T-helper 9 cell (primary cell): ENCODE measurements around the gene MAPRE3.

Experiments
- DNase-seq: peaks from one replicate; pipeline ENCODE4 v3.0.0-alpha.2; 2020

Gene MAPRE3

DNA sequence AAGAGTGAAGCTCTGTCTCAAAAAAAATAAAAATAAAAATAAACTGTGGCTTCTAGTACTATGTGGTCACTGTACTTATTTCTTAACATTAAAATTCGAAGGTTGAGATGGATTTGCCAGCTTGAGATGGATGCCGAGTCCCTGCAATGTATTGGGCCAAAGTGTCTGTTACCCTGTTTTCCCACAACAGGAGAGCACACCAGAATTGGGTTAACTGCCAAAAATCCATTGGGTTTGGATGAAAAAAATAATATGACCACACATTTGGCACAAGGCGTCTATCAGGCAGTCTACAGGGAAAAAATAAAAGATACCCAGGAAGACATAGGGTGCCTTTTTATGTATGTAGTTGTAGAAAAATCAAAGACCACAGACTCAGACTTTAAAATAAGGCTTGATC is 19.2 kb upstream of the MAPRE3 start:
- no peak for DNase-seq

DNA sequence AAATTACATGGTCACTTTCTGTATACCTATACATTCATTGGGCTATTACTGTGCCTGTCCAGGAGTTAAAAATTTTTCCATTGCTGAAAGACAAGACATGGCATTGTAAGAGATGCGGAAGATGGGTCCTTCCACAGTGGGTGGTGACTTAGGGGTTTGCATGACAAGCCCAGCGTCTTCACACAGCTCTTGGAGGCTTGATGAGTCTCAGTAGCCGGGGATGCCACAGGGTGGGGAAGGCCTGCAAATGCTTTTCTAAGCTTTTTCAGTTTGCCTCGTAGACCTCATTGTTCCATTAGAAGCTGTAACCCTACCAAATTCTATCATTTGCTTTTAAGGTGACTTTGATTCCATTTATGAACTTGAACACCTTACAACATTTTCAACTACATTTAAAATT is 18.1 kb upstream of the MAPRE3 start:
- no peak for DNase-seq

DNA sequence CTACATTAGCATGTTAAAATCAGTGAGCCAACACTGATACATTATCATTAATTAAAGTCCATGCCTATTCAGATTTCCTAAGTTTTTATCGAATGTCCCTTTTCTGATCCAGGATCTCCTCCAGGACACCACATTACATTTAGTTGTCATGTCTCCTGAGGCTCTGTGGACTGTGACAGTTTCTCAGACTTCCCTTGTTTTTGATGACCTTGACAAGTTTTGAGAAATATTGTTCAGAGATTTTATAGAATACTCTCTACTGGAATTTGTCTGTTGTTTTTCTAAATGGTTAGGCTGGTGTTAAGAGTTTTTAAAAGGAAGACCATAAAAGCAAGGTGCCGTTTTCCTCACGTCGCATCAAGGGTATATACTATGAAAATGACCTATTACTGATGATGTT is 16.3 kb upstream of the MAPRE3 start:
- DNase-seq, result no peak

DNA sequence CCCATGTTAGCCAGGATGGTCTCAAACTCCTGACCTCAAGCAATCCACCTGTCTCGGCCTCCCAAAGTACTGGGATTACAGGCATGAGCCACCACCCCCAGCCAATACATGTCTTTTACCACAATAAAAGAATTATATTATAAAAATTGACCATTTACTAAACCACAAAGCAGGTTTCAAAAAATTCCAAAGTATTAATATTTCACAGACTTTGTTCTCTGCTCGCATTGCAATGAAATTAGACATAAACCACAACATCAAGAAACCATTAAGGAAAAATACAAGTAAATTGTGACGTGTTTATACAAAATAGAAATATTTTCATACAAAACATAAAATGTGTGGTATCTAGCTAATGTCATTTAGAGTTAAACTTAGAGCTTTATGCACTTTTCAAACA is 13.4 kb upstream of the MAPRE3 start:
- DNase-seq, result no peak

DNA sequence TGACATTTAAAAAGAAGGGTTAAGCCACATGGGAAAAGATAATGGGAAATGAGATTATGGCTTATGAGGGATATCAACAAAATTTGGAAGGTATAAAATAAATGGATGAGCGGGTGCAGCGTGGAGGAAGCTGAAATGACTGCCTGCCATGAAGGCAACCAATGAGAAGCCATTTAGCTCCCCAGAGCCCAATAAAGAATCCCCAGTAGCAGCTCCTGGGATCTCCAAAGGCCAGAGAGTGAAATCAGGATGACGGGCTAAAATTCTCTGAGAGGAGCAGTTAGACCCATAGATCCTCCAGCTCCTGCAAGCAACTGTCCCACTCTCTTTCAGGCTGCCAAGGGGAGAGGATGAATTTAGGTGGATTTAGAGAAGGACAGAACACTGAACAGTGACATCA is 12.9 kb upstream of the MAPRE3 start:
- no peak for DNase-seq

DNA sequence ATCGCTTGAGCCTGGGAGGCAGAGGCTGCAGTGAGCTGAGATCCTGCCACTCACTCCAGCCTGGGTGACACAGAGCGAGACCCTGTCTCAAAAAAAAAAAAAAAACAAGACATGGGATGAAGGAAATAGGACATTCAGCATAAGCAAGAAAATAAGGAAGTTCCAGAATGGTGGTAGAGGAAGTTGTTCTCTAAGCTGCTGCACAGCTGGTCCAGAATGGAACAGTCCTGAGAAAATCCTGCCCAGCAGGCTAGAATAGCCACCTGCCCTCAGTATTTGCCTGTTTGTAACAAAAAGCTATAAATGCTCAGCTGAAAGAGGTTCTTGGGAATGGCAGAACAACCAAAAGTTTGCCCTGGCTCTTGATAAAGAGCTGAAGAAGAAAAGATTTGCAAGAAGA is 11.1 kb upstream of the MAPRE3 start:
- DNase-seq, result no peak

DNA sequence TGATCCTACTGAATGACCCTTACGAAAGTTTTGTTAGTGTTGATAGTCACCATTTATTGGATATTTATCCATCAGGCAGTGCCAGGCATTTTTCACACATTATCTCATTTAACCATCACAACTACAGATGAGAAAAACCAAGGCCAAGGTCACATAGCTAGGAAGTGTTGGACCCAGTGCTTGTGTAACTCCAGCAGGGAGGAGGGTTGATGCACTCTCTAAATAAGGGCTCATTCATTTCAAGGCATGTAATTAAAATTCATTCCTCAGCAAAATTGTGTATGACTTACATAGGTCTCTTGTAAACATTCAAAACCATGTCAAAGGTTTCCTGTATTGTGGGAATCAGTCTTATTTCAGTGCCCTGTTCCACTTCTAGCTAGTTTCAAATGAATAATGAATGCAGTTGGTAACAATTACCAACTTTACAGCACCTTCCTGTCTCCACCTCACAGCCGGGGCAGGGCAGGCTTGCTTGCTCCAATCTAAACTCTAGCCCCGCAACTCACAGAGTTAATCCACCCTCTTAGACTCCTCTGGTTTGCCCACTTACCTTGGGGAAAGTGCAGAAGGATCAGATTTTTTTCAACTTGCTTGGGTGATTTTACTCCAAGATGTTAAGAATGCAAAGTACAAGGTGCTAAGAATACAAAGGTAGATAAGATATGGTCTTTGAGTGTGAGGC is 5.8 kb upstream of the MAPRE3 start:
- DNase-seq, result no peak

DNA sequence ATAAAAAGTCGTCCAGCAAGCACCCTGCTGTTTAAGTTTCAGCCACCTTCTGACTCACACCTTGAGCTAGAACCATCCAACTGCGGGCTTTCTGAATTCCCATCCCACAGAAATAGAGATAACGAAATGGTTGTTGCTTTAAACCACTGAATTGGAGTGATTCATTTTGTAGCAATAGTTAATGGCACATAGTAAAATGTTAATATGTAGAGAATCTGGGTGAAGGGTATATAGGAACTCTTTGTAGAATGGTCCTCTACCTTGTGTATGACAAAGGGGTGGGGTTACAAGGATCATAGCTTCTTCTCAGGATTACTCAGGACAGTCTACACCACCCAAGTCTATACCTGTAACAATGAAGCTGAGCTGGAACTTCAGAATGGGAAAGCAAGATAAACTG is 2.4 kb upstream of the MAPRE3 start:
- no peak for DNase-seq

DNA sequence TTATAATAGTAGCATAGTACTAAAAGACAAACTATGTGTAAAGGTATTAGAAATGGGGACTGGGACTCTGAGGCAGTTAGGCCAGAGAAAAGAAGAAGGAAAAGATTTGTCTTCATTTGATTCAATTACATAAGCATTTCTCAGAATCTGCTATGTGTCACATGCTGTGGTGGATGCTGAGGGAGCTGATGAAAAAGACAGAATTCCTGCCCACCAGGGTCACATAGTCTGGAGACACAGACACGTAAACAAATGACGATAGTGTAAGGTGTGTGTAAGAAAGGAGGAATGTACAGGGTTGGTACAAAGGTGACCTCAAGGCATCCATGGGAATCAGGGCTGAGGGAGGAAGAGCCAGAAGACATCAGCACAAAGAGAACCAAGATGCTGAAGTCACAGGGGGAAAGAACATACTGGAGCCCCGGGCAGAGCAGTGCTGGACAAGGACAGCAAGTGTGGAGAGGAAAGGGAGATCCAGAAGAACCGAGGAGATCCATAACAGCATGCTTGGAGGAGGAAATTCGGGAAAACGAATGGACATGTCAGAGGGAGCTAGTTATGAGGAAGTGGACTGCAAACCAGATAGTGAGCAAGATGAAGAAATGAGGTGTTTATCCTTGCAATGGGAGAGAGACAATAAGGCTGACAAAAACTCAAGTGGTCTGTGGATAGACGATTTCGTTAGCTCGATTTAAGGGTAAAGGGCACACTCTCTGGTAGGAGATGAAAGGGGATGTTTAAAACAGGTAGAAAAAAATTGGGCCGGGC is 1.2 kb upstream of the MAPRE3 start:
- no peak for DNase-seq

DNA sequence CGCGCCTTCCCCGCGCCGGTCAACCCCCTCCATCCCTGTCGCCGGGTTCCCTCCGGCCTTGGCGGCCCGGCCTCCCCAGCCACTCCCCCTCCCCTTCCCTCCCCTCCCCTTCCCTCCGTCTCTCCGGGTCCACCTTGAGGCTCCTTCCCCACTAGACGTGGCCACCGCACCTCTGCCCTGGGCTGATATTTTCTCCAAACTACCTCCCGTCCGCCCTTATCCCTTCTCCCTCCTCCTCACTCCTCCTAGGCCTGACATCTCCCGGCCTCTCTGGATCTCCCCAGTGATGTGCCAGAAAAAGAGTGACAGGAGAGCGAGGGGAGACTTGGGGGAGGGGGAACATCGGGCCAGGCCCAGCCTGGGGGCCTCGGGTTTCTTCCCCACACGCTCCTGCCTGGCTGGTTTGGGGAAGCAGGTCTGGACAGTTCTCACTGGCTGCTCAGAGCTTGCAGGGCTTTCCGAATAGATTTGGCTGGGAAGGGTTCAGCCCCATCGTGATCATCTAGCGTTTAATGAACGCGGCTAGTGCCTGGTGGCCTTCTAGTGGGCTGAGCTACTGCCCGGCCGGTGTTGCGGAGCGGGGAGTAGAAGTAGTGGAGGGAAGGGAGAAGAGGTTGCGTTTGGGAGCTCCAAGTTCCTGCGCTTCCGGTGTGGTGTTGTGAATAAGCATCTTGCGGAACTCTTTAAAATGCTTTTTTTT is 641 bp downstream of the MAPRE3 start:
- DNase-seq, result no peak

DNA sequence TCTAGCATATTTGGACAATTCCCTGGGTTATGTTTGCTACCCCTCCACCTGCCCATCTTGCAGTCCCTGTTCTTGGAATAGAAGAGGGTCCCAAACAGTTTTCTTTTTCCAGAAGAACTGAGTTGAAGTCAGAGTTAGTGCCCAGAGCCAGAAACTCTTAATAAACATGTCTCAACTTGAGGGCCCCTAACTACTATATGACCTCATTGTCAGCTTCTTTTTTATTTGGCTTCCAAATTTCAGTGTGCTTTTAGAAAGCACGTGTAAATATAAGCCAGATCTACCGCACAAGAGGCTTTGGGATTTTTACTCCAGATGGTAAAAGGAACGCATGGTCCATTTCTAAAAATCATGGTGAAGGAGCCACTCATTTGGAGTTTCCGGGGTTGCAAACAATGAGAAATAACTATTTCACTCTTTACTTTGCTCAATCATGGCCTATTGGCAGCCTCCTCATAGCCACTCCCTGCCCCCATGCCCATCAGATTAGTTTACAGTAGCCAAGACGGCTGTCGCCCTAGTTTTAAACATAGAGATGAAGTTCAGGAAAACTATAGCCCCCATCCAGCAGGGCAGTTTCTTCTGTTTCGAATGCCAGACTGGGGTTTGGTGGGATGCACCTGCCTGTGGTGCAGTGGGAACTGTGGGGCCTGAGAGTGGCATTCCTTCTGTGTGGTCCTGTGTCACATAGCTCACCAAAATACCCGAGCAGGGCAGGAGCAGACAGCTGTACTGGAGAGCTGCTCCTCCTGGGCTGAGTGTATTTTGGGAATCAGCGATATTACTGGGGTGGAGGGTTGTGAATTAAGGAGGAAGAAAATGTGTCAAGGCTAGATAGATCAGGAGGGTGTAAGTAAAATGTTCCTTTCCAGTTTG is 1.7 kb downstream of the MAPRE3 start:
- no peak for DNase-seq

DNA sequence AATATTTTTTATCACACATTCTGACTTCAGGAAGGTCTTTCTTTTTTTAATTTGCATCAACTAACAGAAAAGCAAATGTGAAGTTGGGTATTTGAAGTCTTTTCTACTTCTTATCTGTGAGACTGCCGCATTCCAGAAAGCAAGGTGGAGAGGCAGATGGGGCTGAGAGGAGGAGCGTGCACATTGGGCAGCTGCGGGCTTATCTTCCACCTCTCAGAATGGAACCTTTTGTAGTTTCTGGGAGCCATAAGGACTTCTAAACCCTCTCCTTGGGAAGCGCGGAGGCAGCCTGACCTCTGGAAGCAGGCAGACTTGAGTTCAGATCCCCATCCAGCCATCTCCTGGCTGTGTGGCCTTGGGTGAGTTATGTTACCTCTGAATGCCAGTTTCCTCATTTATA is 3.9 kb downstream of the MAPRE3 start:
- no peak for DNase-seq

DNA sequence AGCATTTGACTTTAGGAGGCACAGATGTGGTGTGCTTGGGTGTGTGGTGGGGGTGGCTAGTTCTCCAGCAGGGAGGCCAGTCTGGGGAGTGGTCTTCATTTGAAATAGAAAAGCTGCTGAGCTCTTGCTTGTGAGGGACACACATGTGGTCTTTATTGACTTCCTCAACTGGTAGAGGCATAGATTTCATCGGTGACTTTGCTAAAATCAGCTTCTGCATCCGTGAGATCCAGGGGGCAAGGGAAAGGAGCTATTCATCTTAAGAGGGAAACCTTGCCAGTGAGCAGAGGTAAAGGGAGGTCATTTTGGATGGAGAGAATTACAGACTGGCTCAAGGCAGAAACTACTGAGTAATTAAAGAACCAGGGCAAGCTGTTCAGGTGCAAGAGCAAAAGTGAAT is 4.7 kb downstream of the MAPRE3 start:
- DNase-seq, result no peak

DNA sequence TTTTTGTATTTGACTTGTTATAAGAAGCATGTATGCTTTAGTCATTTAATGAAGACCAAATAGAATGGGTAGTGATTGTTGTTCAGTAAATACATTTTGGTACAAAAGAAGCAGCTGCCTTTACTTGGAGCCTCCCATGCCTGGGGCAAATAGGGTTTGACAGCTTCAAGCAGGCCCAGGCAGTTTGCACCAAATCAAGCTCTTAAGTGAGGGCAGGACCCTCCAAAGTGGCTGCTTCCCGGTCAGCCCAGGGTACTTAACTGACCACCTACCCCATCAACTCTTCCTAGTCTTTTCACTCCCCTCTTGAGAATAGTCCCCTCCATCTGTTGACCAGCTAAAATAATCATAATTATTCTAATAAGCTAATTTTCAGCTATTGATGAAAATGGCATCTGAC is 5.2 kb downstream of the MAPRE3 start:
- no peak for DNase-seq

DNA sequence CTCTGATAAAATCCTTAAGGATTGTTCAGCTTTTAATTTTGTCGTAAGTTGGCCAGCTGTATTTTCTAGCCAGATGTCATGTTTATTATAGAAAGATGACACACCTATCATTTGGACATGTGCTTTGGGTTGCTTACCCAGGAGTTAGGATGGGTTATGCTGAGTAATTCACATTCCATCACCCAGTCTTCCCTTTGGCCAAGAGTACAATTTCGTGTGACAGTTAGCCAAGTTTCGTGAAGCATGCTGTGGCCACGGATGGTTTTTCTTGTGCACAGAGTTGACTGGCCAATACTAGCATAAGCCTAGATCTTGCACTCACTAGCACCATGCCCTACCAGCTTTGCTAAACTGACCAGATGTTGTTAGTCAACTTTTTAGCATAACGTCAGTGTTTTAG is 5.8 kb downstream of the MAPRE3 start:
- no peak for DNase-seq

DNA sequence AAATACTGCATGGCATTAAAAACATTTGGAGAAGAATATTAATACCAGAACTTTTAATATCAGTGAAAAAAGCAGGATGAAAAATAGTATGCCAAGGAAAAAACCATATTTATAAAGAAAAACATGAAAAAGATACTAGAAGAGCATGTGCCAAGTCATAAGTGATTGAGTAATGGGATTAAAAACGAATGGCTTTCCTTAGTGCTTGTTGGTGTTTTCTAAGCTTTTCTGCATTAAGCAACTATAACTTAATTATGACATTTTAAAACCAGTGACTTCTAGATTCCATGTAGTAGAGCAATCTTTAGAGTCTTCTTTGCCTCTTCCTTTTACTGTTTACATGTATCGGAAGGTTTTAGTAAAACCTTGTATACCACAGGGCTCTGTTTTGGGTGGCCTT is 6.6 kb downstream of the MAPRE3 start:
- no peak for DNase-seq

DNA sequence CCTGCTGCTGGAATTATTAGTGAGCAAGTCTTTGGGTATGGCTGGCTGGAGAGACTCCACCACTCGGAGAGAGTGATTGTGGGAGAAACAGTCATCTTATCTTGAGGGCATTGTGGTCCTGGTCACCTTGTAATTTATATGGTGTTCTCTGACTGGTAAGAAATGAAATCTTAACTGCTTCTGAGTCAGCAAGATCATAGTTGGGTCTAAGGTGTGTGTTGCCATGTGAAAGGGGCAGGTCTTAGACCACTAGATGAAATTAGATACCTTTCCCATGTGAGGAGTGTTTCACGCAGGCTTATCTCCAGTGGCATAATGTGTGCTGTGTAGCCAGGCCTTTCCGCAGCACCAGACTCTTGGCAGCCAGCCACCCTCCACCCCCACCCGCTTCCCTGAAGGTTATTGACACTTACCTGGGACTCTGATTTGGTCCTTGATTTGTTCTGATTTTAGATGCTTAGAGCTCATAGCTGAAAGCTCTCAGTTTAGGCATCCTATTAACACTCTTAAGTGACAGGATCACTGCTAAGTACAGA is 7.7 kb downstream of the MAPRE3 start:
- no peak for DNase-seq

DNA sequence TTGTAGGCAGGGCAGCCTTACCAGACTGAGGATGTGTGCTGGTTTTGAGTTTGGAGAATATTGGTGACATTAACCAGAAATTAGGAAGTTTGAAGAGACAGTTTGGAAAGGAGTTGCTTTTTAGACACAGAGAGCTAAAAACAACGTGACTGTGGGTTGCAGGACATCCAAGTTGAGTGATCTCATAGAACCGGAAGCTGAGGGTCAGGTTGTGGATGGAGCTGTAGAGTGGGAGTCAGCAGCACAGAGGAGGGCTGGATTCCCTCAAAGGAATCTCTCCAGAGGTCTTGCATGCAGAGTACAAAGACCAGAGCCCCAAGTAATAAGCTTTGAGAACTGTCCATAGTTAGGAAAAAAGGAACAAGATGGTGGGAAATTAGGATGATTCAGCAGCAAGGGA is 9.3 kb downstream of the MAPRE3 start:
- DNase-seq, result no peak

DNA sequence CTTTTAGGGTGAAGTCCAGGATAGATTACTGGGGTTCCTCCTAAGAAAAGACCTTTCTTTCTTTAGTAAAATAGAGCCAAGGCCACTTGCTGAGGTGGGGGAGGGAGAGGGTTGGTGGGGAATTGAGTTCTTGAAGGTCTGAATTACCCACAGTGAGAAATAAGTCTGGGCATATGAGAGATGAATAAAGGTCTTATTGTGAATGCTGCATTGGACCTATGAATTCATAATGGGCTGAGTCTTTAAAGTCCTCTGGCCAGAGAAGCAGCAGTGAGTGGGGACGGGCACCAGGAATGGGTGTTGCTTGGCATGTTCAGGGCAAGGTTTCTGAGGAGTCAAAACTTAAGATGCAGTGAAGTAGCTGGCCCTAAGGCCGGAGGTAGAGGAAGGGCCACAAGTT is 10.5 kb downstream of the MAPRE3 start:
- no peak for DNase-seq

DNA sequence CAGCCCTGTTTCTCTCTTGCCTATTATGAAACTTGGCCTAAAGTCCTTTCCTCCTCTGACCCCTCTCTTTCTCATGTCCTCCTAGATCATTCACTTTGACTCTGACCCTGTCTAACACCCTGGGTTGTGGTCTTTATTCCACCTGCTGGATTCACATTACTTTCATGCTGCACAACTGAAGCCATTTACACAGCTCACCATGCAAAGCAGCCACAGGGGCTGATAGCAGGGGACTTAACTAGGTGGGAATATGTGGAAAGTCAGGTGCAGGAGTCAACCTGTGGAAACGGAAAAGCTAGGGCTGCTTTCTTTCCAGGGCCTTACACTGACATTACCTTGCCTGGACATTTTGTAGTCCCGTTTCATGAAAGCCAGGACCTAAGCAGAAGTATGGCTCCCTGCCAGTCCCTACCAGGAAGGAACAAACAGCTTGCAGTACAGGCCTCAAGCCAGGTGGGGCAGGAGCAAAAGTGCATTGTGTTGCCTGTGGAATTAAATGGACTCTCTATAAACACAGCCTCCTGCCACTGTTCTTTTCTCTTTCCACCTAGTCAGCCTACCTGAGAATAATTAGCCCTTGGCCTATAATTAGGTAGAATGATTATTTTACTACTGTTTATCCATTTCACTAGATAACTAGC is 11.8 kb downstream of the MAPRE3 start:
- no peak for DNase-seq

DNA sequence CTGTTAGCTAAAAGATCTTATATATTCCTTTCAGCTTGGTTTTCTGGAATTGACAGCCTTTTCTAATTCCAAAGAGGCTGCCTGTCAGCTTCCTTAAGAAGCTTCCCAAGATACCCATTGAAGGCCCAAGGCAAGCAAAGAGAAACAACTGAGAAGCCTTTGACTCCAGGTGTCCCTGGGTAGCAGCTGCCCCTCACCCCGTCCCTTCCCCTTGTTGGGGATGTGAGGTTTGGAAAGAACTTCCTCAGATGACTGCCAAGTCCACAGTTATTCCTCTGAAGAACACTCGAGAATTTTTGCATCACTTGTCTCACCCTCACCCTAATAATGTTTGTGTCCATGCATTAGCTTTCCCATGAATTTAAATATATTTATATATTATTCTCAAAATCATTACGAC is 13.3 kb downstream of the MAPRE3 start:
- DNase-seq, result no peak

DNA sequence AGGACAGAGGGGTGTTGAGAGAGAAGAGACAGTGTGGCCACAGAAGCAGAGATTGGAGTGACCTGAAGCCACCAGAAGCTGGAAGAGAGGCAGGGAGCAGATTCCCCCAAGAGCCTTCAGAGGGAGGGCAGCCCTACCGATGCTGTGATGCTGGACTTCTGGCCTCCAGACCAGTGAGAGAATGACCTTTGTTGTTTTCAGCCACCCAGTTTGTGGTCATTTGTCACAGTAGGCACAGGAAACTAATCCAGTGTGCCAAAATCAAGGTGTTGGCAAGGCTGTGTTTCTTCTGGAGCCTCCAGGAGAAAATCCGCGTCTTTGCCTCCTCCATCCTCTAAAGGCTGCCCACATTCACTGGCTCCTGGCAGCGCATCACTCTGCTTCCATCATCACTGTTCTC is 15.4 kb downstream of the MAPRE3 start:
- no peak for DNase-seq
